ENCODE results near the gene CACHD1. TPM values are rescaled to one million over a fixed set of nuclear protein-coding genes. Genes with fewer than 3 reads are reported as not detected.
A peak's percentile ranks its signal among the peaks of the same experiment; 100 is the strongest.

The CACHD1 gene
- total and polyA plus RNA-seq, 2 donors (not counting 1 experiment from before 2014, with no cell fraction given): 2.9 to 5.4 TPM

DNA sequence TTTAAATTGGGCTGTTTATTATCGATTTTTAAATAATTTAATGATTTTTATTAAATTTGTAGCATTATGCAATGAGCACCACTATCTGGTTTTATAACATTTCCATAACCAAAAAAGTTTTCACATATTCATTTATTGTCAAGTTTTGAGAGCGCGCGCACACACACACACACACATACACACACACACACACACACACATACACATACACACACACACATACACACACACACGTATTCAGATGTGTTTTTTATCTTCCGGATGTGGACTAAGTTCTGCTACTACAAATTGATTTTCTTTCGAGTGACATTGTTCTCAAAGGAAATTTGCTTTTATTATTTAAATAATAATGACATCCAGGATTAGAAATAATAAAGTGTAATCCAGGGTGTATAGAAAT, 16.3 kb downstream of the CACHD1 start:
- Histone ChIP-seq H4K20me1 (ENCODE audit: control insufficient read depth, extremely low read depth, insufficient read depth, low read length) (no peaks in the 10 kb centered on the region), H3K27me3 (ENCODE audit: control insufficient read depth, insufficient read depth, low read length) (no peaks in the 10 kb centered on the region), H3K27ac (ENCODE audit: insufficient read depth, low read length) (no peak overlapping the region)

DNA sequence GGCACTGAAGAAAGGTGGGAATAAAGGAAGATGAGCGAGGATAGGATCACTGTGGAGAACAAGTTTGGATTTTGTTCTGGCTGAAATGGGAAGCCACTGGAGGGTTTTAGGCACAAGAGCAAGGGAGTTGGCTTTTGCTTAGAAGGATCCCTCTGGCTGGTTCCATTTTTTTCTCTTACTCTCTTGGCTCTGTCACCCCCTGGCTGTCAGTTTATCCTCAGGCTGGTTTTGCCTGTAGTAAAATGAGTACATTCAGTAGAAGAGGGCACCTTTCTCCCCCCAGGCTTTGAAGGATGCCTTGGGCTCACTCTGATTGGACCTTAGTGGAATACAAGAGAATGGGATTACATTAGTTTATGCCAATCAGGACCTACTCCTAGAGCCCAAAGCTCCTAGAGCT, 17.1 kb downstream of the CACHD1 start:
- Histone ChIP-seq H3K36me3 (ENCODE audit: control insufficient read depth, insufficient read depth, low read length) (no peaks in the 10 kb centered on the region), H3K79me2 (ENCODE audit: control insufficient read depth, insufficient read depth, low read length) (no peaks in the 10 kb centered on the region)
- DNase-seq (ENCODE audit: low read depth in 2 of 2): no peak

More for the DNA sequence above, 16.3 kb downstream of the CACHD1 start:
- Histone ChIP-seq H3K4me2 (ENCODE audit: extremely low read depth, insufficient read depth, low read length) (no peak overlapping the region), H3K79me2 (ENCODE audit: control insufficient read depth, insufficient read depth, low read length) (no peaks in the 10 kb centered on the region), H3K36me3 (ENCODE audit: control insufficient read depth, insufficient read depth, low read length) (no peaks in the 10 kb centered on the region), H3K9ac (ENCODE audit: insufficient read depth, low read length) (no peak overlapping the region), H2AFZ (ENCODE audit: low read length) (no peak overlapping the region), H3K9me3 (ENCODE audit: control insufficient read depth, insufficient read depth, low read depth, low read length) (no peaks in the 10 kb centered on the region), H3K4me1 (ENCODE audit: control insufficient read depth, extremely low read depth, insufficient read depth, low read length) (no peaks in the 10 kb centered on the region), H3K4me3 (replicated peaks in 1 of 4; ENCODE audit: control extremely low read depth in 1 of 4, insufficient read depth in 1 of 4, low read depth in 3 of 4, low read length in 4 of 4) (no peak overlapping the region)
- DNase-seq (ENCODE audit: low read depth in 2 of 2): no peak
- TF ChIP-seq, protein P1, sequence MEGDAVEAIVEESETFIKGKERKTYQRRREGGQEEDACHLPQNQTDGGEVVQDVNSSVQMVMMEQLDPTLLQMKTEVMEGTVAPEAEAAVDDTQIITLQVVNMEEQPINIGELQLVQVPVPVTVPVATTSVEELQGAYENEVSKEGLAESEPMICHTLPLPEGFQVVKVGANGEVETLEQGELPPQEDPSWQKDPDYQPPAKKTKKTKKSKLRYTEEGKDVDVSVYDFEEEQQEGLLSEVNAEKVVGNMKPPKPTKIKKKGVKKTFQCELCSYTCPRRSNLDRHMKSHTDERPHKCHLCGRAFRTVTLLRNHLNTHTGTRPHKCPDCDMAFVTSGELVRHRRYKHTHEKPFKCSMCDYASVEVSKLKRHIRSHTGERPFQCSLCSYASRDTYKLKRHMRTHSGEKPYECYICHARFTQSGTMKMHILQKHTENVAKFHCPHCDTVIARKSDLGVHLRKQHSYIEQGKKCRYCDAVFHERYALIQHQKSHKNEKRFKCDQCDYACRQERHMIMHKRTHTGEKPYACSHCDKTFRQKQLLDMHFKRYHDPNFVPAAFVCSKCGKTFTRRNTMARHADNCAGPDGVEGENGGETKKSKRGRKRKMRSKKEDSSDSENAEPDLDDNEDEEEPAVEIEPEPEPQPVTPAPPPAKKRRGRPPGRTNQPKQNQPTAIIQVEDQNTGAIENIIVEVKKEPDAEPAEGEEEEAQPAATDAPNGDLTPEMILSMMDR (conservative IDR thresholded peaks at IDR 0.05 in 1 of 2, IDR thresholded peaks at IDR 0.05 in 1 of 2; ENCODE audit: low read depth in 1 of 2, low read length in 2 of 2): no peak
- no peak for TF ChIP-seq EZH2 (IDR thresholded peaks at IDR 0.05; ENCODE audit: low read length, missing control alignments)

DNA sequence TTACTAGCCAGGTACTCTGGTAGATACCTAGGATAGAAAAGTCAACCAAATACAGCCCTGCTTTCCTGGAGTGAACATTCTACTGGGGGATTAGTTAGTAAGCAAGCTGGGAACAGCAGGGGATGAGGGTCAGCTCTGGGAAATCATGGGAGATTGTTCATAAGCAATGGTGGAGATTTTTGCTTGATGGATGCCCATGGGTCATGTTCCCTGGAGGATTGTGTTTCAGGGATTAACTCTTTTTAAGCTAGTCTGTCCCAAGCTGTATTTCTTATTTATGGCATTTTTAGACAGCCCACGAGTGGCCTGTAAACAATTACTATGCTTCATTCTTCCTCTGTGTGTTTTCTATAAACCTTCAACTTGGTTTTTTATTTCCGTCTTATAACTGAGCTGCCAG, 18.9 kb downstream of the CACHD1 start:
- no peaks in the 10 kb centered on the region for H3K36me3 ChIP-seq (ENCODE audit: control insufficient read depth, insufficient read depth, low read length)
- no peak for DNase-seq (ENCODE audit: low read depth in 2 of 2)
- no peak overlapping the region for H3K4me2 ChIP-seq (ENCODE audit: extremely low read depth, insufficient read depth, low read length)
- H2AFZ ChIP-seq (ENCODE audit: low read length): no peak overlapping the region
- H3K27me3 ChIP-seq (ENCODE audit: control insufficient read depth, insufficient read depth, low read length): no peaks in the 10 kb centered on the region
- no peak overlapping the region for H3K9ac ChIP-seq (ENCODE audit: insufficient read depth, low read length)
- H3K9me3 ChIP-seq (ENCODE audit: control insufficient read depth, insufficient read depth, low read depth, low read length): no peaks in the 10 kb centered on the region
- H4K20me1 ChIP-seq (ENCODE audit: control insufficient read depth, extremely low read depth, insufficient read depth, low read length): no peaks in the 10 kb centered on the region
- no peak overlapping the region for H3K27ac ChIP-seq (ENCODE audit: insufficient read depth, low read length)
- no peaks in the 10 kb centered on the region for H3K79me2 ChIP-seq (ENCODE audit: control insufficient read depth, insufficient read depth, low read length)
- TF ChIP-seq, protein P1 (conservative IDR thresholded peaks at IDR 0.05 in 1 of 2, IDR thresholded peaks at IDR 0.05 in 1 of 2; ENCODE audit: low read depth in 1 of 2, low read length in 2 of 2): no peak
- no peak for TF ChIP-seq EZH2 (IDR thresholded peaks at IDR 0.05; ENCODE audit: low read length, missing control alignments)
- H3K4me3 ChIP-seq (replicated peaks in 1 of 4; ENCODE audit: control extremely low read depth in 1 of 4, insufficient read depth in 1 of 4, low read depth in 3 of 4, low read length in 4 of 4): no peak overlapping the region
- H3K4me1 ChIP-seq (ENCODE audit: control insufficient read depth, extremely low read depth, insufficient read depth, low read length): no peaks in the 10 kb centered on the region

More for the DNA sequence above, 17.1 kb downstream of the CACHD1 start:
- Histone ChIP-seq H2AFZ (ENCODE audit: low read length) (no peak overlapping the region), H3K4me2 (ENCODE audit: extremely low read depth, insufficient read depth, low read length) (no peak overlapping the region), H4K20me1 (ENCODE audit: control insufficient read depth, extremely low read depth, insufficient read depth, low read length) (no peaks in the 10 kb centered on the region), H3K4me3 (replicated peaks in 1 of 4; ENCODE audit: control extremely low read depth in 1 of 4, insufficient read depth in 1 of 4, low read depth in 3 of 4, low read length in 4 of 4) (no peak overlapping the region), H3K9ac (ENCODE audit: insufficient read depth, low read length) (no peak overlapping the region), H3K4me1 (ENCODE audit: control insufficient read depth, extremely low read depth, insufficient read depth, low read length) (no peaks in the 10 kb centered on the region), H3K27me3 (ENCODE audit: control insufficient read depth, insufficient read depth, low read length) (no peaks in the 10 kb centered on the region), H3K27ac (ENCODE audit: insufficient read depth, low read length) (no peak overlapping the region), H3K9me3 (ENCODE audit: control insufficient read depth, insufficient read depth, low read depth, low read length) (no peaks in the 10 kb centered on the region)
- TF ChIP-seq, protein P1 (conservative IDR thresholded peaks at IDR 0.05 in 1 of 2, IDR thresholded peaks at IDR 0.05 in 1 of 2; ENCODE audit: low read depth in 1 of 2, low read length in 2 of 2): peak in 1 of 2 donors; percentile 19
- TF ChIP-seq EZH2 (IDR thresholded peaks at IDR 0.05; ENCODE audit: low read length, missing control alignments): no peak
